Measurements from ENCODE around the gene APOBEC3F. TPM values are rescaled to one million over a fixed set of nuclear protein-coding genes. Genes with fewer than 3 reads are reported as not detected.

The APOBEC3F gene
- total RNA-seq, 1 experiment from 2014 or later: 8.9 TPM

GRCh38 chr22:39026509-39027150, 14.0 kb upstream of the APOBEC3F start:
- no peak for DNase-seq
- H3K36me3 Mint-ChIP-seq (ENCODE audit: insufficient read depth in 1 of 3, low read depth in 3 of 3): peaks cover 6 to 28% (median 19%) of the 10 kb centered on the region in 3 experiments

More at GRCh38 chr22:39026509-39027150, 14.0 kb upstream of the APOBEC3F start:
- Histone ChIP-seq H4K91ac (ENCODE audit: insufficient read length, low read depth, low read length) (no peak overlapping the region), H3K56ac (ENCODE audit: insufficient read length, low read depth, low read length) (no peak overlapping the region), H4K20me1 (ENCODE audit: control insufficient read depth, insufficient read depth, insufficient read length) (no peaks in the 10 kb centered on the region), H3K79me2 (ENCODE audit: insufficient read depth, low read length) (no peaks in the 10 kb centered on the region), H2AFZ (ENCODE audit: low read length) (no peak overlapping the region), H3K27me3 (ENCODE audit: insufficient read depth, low read length) (no peaks in the 10 kb centered on the region), H2BK20ac (ENCODE audit: low read depth, low read length, poor library complexity, severe bottlenecking) (no peak overlapping the region), H2AK5ac (ENCODE audit: insufficient read length, low read length) (no peak overlapping the region), H3K23me2 (ENCODE audit: insufficient read length, low read depth, low read length, poor library complexity, severe bottlenecking) (no peaks in the 10 kb centered on the region), H3T11ph (ENCODE audit: low read length) (no peak overlapping the region), H3K79me1 (ENCODE audit: insufficient read depth, low read depth, low read length, poor library complexity, severe bottlenecking) (no peaks in the 10 kb centered on the region), H2BK15ac (ENCODE audit: low read depth, low read length) (no peak overlapping the region), H3K14ac (ENCODE audit: insufficient read depth, low read length) (no peak overlapping the region), H3K9ac (ENCODE audit: extremely low read depth, insufficient read length, low read length) (no peak overlapping the region), H3K4me2 (ENCODE audit: insufficient read depth, insufficient read length, low read length) (no peak overlapping the region), H2BK12ac (ENCODE audit: insufficient read length, low read depth, low read length) (no peak overlapping the region), H3K4ac (ENCODE audit: low read depth, low read length) (no peak overlapping the region), H4K5ac (ENCODE audit: insufficient read length, low read depth, low read length) (no peak overlapping the region), H4K8ac (replicated peaks; ENCODE audit: insufficient read length, low read depth, low read length) (no peak overlapping the region), H3K18ac (ENCODE audit: insufficient read length, low read depth, low read length) (no peak overlapping the region), H3K4me1 (ENCODE audit: insufficient read depth, low read length) (no peaks in the 10 kb centered on the region; the same call in 1 of the 2 replicates), H3K23ac (ENCODE audit: insufficient read length, low read depth, low read length) (no peak overlapping the region), H2BK120ac (ENCODE audit: low read depth, low read length, poor library complexity, severe bottlenecking) (no peak overlapping the region), H3K27ac (ENCODE audit: insufficient read length, low read depth, low read length) (no peak overlapping the region), H2BK5ac (ENCODE audit: insufficient read length, low read length) (no peak overlapping the region), H3K9me3 (ENCODE audit: control insufficient read depth, low read depth, low read length) (no peaks in the 10 kb centered on the region)
- no peak for TF ChIP-seq CTCF (conservative IDR thresholded peaks at IDR 0.05)
- H3K27me3 Mint-ChIP-seq (ENCODE audit: low read depth): no peaks in the 10 kb centered on the region
- peaks cover 32 to 55% of the 10 kb centered on the region in 2 experiments for H3K4me1 Mint-ChIP-seq
- H3K4me3 Mint-ChIP-seq: no peak overlapping the region
- peak overlapping the region in 1 of 3 experiments; percentile 64; a peak in 1 of 7 replicates for H3K27ac Mint-ChIP-seq
- H3K9me3 Mint-ChIP-seq: no peaks in the 10 kb centered on the region
- WGBS (ENCODE audit: extremely low coverage, insufficient read length, low lambda C conversion rate): no CpG with 5 or more reads among the region's 12 CpGs

Data from H9 (cell line).